ENCODE results near the gene PEA15.

Gene PEA15

GRCh38 chr1:160208557-160209320 is 3.6 kb downstream of the PEA15 start:
- DNase-seq (ENCODE audit: low read depth in 2 of 2) = no peak

GRCh38 chr1:160209321-160210046 is 4.3 kb downstream of the PEA15 start:
- no peak for DNase-seq (ENCODE audit: low read depth in 2 of 2)

GRCh38 chr1:160210561-160210960 is 5.4 kb downstream of the PEA15 start:
- no peak for DNase-seq (ENCODE audit: low read depth in 2 of 2)

- DNase-seq (ENCODE audit: low read depth in 2 of 2) = no peak
These were observed 6.0 kb downstream of the PEA15 start for GRCh38 chr1:160211046-160211790.

GRCh38 chr1:160214481-160215140 is 9.4 kb downstream of the PEA15 start:
- DNase-seq (ENCODE audit: low read depth in 2 of 2) = no peak

GRCh38 chr1:160216301-160216700 is 11.1 kb downstream of the PEA15 start:
- no peak for DNase-seq (ENCODE audit: low read depth in 2 of 2)

GRCh38 chr1:160217481-160218051 is 12.4 kb downstream of the PEA15 start:
- no peak for DNase-seq (ENCODE audit: low read depth in 2 of 2)

- no peak for DNase-seq (ENCODE audit: low read depth in 2 of 2)
These were observed 14.1 kb downstream of the PEA15 start for GRCh38 chr1:160219062-160219929.

- no peak for DNase-seq (ENCODE audit: low read depth in 2 of 2)
These were observed 15.1 kb downstream of the PEA15 start for GRCh38 chr1:160220301-160220700.

GRCh38 chr1:160221089-160221488 is 15.9 kb downstream of the PEA15 start:
- no peak for DNase-seq (ENCODE audit: low read depth in 2 of 2)

GRCh38 chr1:160222546-160222945 is 17.4 kb downstream of the PEA15 start:
- no peak for DNase-seq (ENCODE audit: low read depth in 2 of 2)

GRCh38 chr1:160224606-160225005 is 19.4 kb downstream of the PEA15 start:
- no peak for DNase-seq (ENCODE audit: low read depth in 2 of 2)

GRCh38 chr1:160225345-160225744 is 20.2 kb downstream of the PEA15 start:
- no peak for DNase-seq (ENCODE audit: low read depth in 2 of 2)

GRCh38 chr1:160226623-160227022 is 21.4 kb downstream of the PEA15 start:
- DNase-seq (ENCODE audit: low read depth in 2 of 2) = no peak

- DNase-seq (ENCODE audit: low read depth in 2 of 2) = no peak
These were observed 21.9 kb downstream of the PEA15 start for GRCh38 chr1:160227034-160227433.

- no peak for DNase-seq (ENCODE audit: low read depth in 2 of 2)
These were observed 22.4 kb downstream of the PEA15 start for GRCh38 chr1:160227561-160227960.

GRCh38 chr1:160228431-160228830 is 23.2 kb downstream of the PEA15 start:
- no peak for DNase-seq (ENCODE audit: low read depth in 2 of 2)

GRCh38 chr1:160232911-160233310 is 27.7 kb downstream of the PEA15 start:
- DNase-seq (ENCODE audit: low read depth in 2 of 2) = no peak

- DNase-seq (ENCODE audit: low read depth in 2 of 2) = no peak
These were observed 31.6 kb downstream of the PEA15 start for GRCh38 chr1:160236806-160237205.

GRCh38 chr1:160237558-160237957 is 32.4 kb downstream of the PEA15 start:
- no peak for DNase-seq (ENCODE audit: low read depth in 2 of 2)

- DNase-seq (ENCODE audit: low read depth in 2 of 2) = no peak
These were observed 33.2 kb downstream of the PEA15 start for GRCh38 chr1:160238408-160238807.
